ENCODE data around the gene SUFU. TPM values are rescaled to one million over a fixed set of nuclear protein-coding genes. Genes with fewer than 3 reads are reported as not detected.
A peak's percentile ranks its signal among the peaks of the same experiment; 100 is the strongest.

The SUFU gene
- total RNA-seq, 1 donor from 2014 or later, result 16.9 TPM

- H3K4me1 Mint-ChIP-seq (ENCODE audit: unreplicated experiment), result peaks cover 19% of the 10 kb centered on the region
- H3K9me3 Mint-ChIP-seq (ENCODE audit: unreplicated experiment), result no peaks in the 10 kb centered on the region
- DNase-seq (ENCODE audit: extremely low spot score, unreplicated experiment), result no peak
- TF ChIP-seq, protein P1, sequence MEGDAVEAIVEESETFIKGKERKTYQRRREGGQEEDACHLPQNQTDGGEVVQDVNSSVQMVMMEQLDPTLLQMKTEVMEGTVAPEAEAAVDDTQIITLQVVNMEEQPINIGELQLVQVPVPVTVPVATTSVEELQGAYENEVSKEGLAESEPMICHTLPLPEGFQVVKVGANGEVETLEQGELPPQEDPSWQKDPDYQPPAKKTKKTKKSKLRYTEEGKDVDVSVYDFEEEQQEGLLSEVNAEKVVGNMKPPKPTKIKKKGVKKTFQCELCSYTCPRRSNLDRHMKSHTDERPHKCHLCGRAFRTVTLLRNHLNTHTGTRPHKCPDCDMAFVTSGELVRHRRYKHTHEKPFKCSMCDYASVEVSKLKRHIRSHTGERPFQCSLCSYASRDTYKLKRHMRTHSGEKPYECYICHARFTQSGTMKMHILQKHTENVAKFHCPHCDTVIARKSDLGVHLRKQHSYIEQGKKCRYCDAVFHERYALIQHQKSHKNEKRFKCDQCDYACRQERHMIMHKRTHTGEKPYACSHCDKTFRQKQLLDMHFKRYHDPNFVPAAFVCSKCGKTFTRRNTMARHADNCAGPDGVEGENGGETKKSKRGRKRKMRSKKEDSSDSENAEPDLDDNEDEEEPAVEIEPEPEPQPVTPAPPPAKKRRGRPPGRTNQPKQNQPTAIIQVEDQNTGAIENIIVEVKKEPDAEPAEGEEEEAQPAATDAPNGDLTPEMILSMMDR (IDR thresholded peaks at IDR 0.05), result no peak
- peak overlapping the region; percentile 94 for H3K4me3 Mint-ChIP-seq (ENCODE audit: unreplicated experiment)
- peaks cover 6% of the 10 kb centered on the region for H3K36me3 Mint-ChIP-seq (ENCODE audit: unreplicated experiment)
- no peak overlapping the region for H3K27ac Mint-ChIP-seq (ENCODE audit: unreplicated experiment)
- no peaks in the 10 kb centered on the region for H3K27me3 Mint-ChIP-seq (ENCODE audit: unreplicated experiment)
Measured at GRCh38 chr10:102505462-102506115, 1.8 kb downstream of the SUFU start.

DNA sequence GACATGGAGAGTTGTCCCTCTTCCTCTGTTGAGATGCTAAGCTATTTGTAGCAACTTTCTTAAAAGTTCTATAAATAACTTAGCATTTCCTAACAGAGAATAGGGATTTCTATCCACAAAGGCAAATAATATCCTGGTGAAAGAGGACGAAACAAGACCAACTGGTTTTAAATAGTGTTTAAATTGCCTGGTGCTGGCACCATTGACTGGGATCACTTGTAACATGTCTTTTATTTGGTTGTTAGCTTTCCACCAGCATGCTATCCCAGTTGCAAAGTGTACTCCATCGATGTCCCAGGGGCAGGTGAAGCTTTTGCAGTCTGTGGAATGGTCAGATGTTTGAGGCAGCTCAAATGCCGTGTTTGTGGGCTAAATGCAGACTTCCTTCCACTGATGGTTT, 3.7 kb downstream of the SUFU start:
- TF ChIP-seq, protein P1 (IDR thresholded peaks at IDR 0.05), result no peak
- DNase-seq (ENCODE audit: extremely low spot score, unreplicated experiment), result no peak
- Mint-ChIP-seq H3K4me3 (ENCODE audit: unreplicated experiment) (no peak overlapping the region), H3K27ac (ENCODE audit: unreplicated experiment) (no peak overlapping the region), H3K4me1 (ENCODE audit: unreplicated experiment) (peaks cover 19% of the 10 kb centered on the region), H3K9me3 (ENCODE audit: unreplicated experiment) (no peaks in the 10 kb centered on the region), H3K27me3 (ENCODE audit: unreplicated experiment) (no peaks in the 10 kb centered on the region), H3K36me3 (ENCODE audit: unreplicated experiment) (peaks cover 14% of the 10 kb centered on the region)

GRCh38 chr10:102508506-102508905, 4.7 kb downstream of the SUFU start:
- TF ChIP-seq, protein P1 (IDR thresholded peaks at IDR 0.05), result no peak
- Mint-ChIP-seq H3K36me3 (ENCODE audit: unreplicated experiment) (peaks cover 17% of the 10 kb centered on the region), H3K9me3 (ENCODE audit: unreplicated experiment) (no peaks in the 10 kb centered on the region), H3K4me1 (ENCODE audit: unreplicated experiment) (peaks cover 19% of the 10 kb centered on the region), H3K27ac (ENCODE audit: unreplicated experiment) (no peak overlapping the region), H3K4me3 (ENCODE audit: unreplicated experiment) (no peak overlapping the region), H3K27me3 (ENCODE audit: unreplicated experiment) (no peaks in the 10 kb centered on the region)
- DNase-seq (ENCODE audit: extremely low spot score, unreplicated experiment), result no peak

DNA sequence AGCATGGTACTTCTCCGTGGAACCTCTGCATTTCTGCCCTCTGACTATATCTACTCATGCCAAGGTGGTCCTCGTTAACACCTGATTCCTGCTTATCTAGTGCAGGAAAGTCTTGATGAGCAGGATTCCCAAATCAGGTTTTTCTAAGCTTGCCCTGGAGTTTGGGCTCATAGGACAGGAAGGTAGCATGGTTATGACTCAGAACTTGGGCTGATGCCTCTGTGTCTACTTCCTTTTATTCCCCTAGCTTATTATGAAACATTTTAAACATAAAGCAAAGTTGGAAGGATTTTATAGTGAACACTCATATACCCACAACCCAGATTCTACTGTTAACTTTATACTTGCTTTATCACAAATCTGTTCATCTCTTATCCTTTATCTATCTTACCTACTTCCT, 5.6 kb downstream of the SUFU start:
- DNase-seq (ENCODE audit: extremely low spot score, unreplicated experiment), result no peak
- Mint-ChIP-seq H3K27ac (ENCODE audit: unreplicated experiment) (no peak overlapping the region), H3K4me1 (ENCODE audit: unreplicated experiment) (peaks cover 19% of the 10 kb centered on the region), H3K36me3 (ENCODE audit: unreplicated experiment) (peaks cover 21% of the 10 kb centered on the region), H3K4me3 (ENCODE audit: unreplicated experiment) (no peak overlapping the region), H3K9me3 (ENCODE audit: unreplicated experiment) (no peaks in the 10 kb centered on the region), H3K27me3 (ENCODE audit: unreplicated experiment) (no peaks in the 10 kb centered on the region)
- TF ChIP-seq, protein P1 (IDR thresholded peaks at IDR 0.05), result no peak

- Mint-ChIP-seq H3K27me3 (ENCODE audit: unreplicated experiment) (no peaks in the 10 kb centered on the region), H3K4me3 (ENCODE audit: unreplicated experiment) (no peak overlapping the region), H3K9me3 (ENCODE audit: unreplicated experiment) (no peaks in the 10 kb centered on the region), H3K36me3 (ENCODE audit: unreplicated experiment) (peaks cover 21% of the 10 kb centered on the region), H3K27ac (ENCODE audit: unreplicated experiment) (no peak overlapping the region), H3K4me1 (ENCODE audit: unreplicated experiment) (peaks cover 3% of the 10 kb centered on the region)
- TF ChIP-seq, protein P1 (IDR thresholded peaks at IDR 0.05), result no peak
- DNase-seq (ENCODE audit: extremely low spot score, unreplicated experiment), result no peak
Measured at GRCh38 chr10:102511583-102512274, 8.0 kb downstream of the SUFU start.
